CD4-positive, alpha-beta T cell (primary cell): Measurements from ENCODE around the gene XAGE2. TPM values are rescaled to one million over a fixed set of nuclear protein-coding genes. Genes with fewer than 3 reads are reported as not detected.

Source experiments
- ATAC-seq: fragments of 200-7000 bp; cut with Tn5 transposase; one replicate; pipeline ENCODE4 v1.10.0; 2022; ENCODE audit warnings: mild to moderate bottlenecking; ENCODE audit not compliant: poor library complexity
- CTCF ChIA-PET: fragments of 350-600 bp; sonication (Branson Sonifier 250); formaldehyde crosslinking; loops from one replicate; lab custom pipeline; 2021; ENCODE audit warnings: antibody characterized with exemption, inconsistent platforms; lab: Charles Lee
- POLR2A ChIA-PET: fragments of 350-600 bp; sonication (Branson Sonifier 250); formaldehyde crosslinking; loops from one replicate; lab custom pipeline; 2021; ENCODE audit warnings: antibody characterized with exemption, inconsistent platforms; lab: Charles Lee
- DNase-seq, 14 experiments: peaks; one replicate each; pipeline ENCODE4 v3.0.0-alpha.2; 2013 to 2020; ENCODE audit warnings: mixed read lengths in 2 of 14
- H3K27ac ChIP-seq, 2 donors: one replicate each; pipeline versions ENCODE4 v1.5.1 to v1.7.0; 2013; ENCODE audit warnings: low read length in 2 of 2, low read depth in 1 of 2, mild to moderate bottlenecking in 1 of 2
- H3K27me3 ChIP-seq, 2 experiments: 1 replicate in 1 of 2; 2 replicates in 1 of 2; pipeline versions ENCODE4 v1.6.1 to v1.7.0; 2013; ENCODE audit warnings: low read length in 2 of 2, control low read depth in 1 of 2, mild to moderate bottlenecking in 1 of 2, moderate library complexity in 1 of 2; ENCODE audit not compliant: insufficient read depth in 2 of 2, control insufficient read depth in 1 of 2
- H3K36me3 ChIP-seq: one replicate; pipeline ENCODE4 v1.6.1; 2013; ENCODE audit warnings: low read length, control low read depth; ENCODE audit not compliant: insufficient read depth
- H3K4me1 ChIP-seq: one replicate; pipeline ENCODE4 v1.6.1; 2013; ENCODE audit warnings: low read length, control low read depth; ENCODE audit not compliant: insufficient read depth
- H3K4me3 ChIP-seq: one replicate; pipeline ENCODE4 v1.5.1; 2013; ENCODE audit warnings: mild to moderate bottlenecking, low read length, moderate library complexity
- H3K9me3 ChIP-seq, 2 experiments: 1 replicate in 1 of 2; 2 replicates in 1 of 2; pipeline versions ENCODE4 v1.6.1 to v1.7.0; 2013; ENCODE audit warnings: low read length in 2 of 2, mild to moderate bottlenecking in 2 of 2, control low read depth in 1 of 2, moderate library complexity in 1 of 2; ENCODE audit not compliant: control insufficient read depth in 1 of 2, insufficient read depth in 1 of 2
- H3K27ac Mint-ChIP-seq: one replicate; pipeline ENCODE4 v1.8.0; 2020; ENCODE audit warnings: mixed read lengths
- H3K27me3 Mint-ChIP-seq: one replicate; pipeline ENCODE4 v1.8.0; 2021; ENCODE audit warnings: mixed read lengths
- H3K36me3 Mint-ChIP-seq: one replicate; pipeline ENCODE4 v1.8.0; 2021; ENCODE audit warnings: low read depth, mixed read lengths
- H3K4me1 Mint-ChIP-seq: one replicate; pipeline ENCODE4 v1.8.0; 2021; ENCODE audit warnings: low read depth, mixed read lengths
- H3K4me3 Mint-ChIP-seq: one replicate; pipeline ENCODE4 v1.8.0; 2020; ENCODE audit warnings: mild to moderate bottlenecking, mixed read lengths
- H3K9me3 Mint-ChIP-seq: one replicate; pipeline ENCODE4 v1.8.0; 2020; ENCODE audit warnings: mixed read lengths
- intact Hi-C, 2 experiments: fragments of 100-400 bp; cut with DNase I in 1 of 2; cut with micrococcal nuclease in 1 of 2; formaldehyde crosslinking; loops; one replicate each; pipeline versions ENCODE4 v1.15.1 to v1.9.0; 2023 to 2025; cut with DNase I, micrococcal nuclease
- total RNA-seq, 174 experiments: library from RNA in 2 of 174; stranded (reverse) in 2 of 174; gene quantifications; one replicate each; pipeline ENCODE4 v1.2.3 and lab custom pipeline; 2021 to 2026
- TF ChIP-seq, protein P1 (sequence below): fragments of 200-600 bp; IDR thresholded peaks from one replicate; pipeline ENCODE4 v1.8.0; 2022; ENCODE audit warnings: antibody characterized with exemption, mild to moderate bottlenecking

XAGE2 gene
- total RNA-seq, 2 experiments from 2014 or later = not detected

DNA sequence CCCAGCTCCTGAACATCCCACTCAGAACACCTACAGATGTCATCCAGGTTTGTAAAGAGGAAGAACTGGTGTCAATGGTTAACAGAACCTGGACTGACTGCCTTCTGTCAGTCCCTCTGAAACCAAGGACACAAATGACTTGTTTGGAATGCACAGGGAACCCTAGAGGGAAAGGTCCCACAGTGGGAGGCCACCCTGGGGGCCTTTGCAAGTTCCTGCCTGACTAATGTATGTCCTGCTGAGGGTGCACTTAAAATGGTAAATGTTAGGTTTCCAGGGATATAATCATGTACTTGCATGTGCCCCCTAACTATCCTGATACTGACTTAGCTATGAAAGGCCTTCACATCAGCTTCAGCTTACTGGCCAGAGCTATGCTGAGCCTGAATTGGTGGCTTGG lies 15.0 kb upstream of the XAGE2 start:
- Mint-ChIP-seq H3K36me3 (no peaks in the 10 kb centered on the region), H3K4me3 (no peak overlapping the region), H3K4me1 (no peaks in the 10 kb centered on the region), H3K27ac (no peak overlapping the region), H3K27me3 (no peaks in the 10 kb centered on the region), H3K9me3 (no peaks in the 10 kb centered on the region)
- DNase-seq (no peak), ATAC-seq (no peak)
- Histone ChIP-seq H3K27me3 (peaks cover 0 to 3% of the 10 kb centered on the region in 2 experiments), H3K4me3 (no peak overlapping the region), H3K36me3 (no peaks in the 10 kb centered on the region), H3K4me1 (no peaks in the 10 kb centered on the region), H3K27ac (no peak overlapping the region), H3K9me3 (no peaks in the 10 kb centered on the region)
- TF ChIP-seq, protein P1, sequence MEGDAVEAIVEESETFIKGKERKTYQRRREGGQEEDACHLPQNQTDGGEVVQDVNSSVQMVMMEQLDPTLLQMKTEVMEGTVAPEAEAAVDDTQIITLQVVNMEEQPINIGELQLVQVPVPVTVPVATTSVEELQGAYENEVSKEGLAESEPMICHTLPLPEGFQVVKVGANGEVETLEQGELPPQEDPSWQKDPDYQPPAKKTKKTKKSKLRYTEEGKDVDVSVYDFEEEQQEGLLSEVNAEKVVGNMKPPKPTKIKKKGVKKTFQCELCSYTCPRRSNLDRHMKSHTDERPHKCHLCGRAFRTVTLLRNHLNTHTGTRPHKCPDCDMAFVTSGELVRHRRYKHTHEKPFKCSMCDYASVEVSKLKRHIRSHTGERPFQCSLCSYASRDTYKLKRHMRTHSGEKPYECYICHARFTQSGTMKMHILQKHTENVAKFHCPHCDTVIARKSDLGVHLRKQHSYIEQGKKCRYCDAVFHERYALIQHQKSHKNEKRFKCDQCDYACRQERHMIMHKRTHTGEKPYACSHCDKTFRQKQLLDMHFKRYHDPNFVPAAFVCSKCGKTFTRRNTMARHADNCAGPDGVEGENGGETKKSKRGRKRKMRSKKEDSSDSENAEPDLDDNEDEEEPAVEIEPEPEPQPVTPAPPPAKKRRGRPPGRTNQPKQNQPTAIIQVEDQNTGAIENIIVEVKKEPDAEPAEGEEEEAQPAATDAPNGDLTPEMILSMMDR = no peak
- CTCF ChIA-PET = no interaction called here
- intact Hi-C loops = no loop called here
- POLR2A ChIA-PET = no interaction called here

DNA sequence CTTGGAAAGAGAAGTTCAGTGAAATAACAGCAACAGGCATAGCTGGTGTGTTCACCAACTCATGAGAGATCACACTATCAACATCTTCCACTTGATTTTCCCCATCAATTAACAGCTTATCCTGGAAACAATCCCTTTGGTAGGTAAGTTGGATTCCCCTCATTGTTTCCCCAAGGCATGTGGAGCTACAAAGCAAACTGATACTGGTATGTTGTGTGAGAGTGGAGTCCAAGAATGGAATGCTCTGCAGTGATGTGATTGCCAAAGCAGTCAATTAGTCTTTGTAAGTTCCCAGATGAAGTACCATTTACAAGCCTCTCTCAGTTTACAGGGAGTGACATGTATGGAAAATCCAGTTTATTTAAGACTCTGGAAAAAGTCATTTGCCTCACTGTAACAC lies 13.7 kb upstream of the XAGE2 start:
- DNase-seq (no peak), ATAC-seq (no peak)
- Mint-ChIP-seq H3K4me3 (no peak overlapping the region), H3K27ac (no peak overlapping the region), H3K36me3 (no peaks in the 10 kb centered on the region), H3K27me3 (peaks cover 4% of the 10 kb centered on the region), H3K9me3 (no peaks in the 10 kb centered on the region), H3K4me1 (no peaks in the 10 kb centered on the region)
- TF ChIP-seq, protein P1 = no peak
- ChIA-PET CTCF (no interaction called here), POLR2A (no interaction called here)
- H3K27me3 ChIP-seq = peaks cover 0 to 3% of the 10 kb centered on the region in 2 experiments
- H3K27ac ChIP-seq = no peak overlapping the region
- H3K4me3 ChIP-seq = no peak overlapping the region
- H3K9me3 ChIP-seq = no peaks in the 10 kb centered on the region
- no peaks in the 10 kb centered on the region for H3K4me1 ChIP-seq
- no peaks in the 10 kb centered on the region for H3K36me3 ChIP-seq
- intact Hi-C loops = no loop called here

DNA sequence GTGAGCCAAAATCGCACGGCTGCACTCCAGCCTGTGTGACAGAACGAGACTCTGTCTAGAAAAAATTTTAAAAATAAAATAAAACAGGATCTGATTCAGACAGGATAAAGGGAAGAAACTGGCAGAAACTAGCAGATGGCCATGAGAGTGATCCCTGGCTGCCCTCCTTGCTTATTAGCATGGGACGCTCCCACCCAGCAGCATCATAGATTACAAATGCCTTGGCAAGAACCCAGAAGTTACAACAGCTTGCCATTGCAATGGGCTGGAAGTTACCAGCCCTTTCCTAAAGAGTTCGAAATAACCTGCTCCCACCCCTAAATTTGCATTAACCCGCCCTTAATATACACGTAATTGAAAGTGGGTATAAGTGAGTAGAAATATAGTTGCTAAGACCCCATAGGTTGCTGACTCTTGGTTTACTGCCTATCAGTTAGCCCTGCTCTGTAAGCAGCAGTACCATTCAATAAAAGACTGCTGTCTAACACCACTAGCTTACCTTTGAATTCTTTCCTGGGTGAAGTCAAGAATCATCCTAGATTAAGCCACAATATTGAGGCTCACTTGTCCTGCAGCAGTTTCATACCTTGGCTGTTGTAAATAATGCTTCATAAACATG lies 9.1 kb upstream of the XAGE2 start:
- Mint-ChIP-seq H3K27ac (no peak overlapping the region), H3K4me3 (no peak overlapping the region), H3K9me3 (no peaks in the 10 kb centered on the region), H3K27me3 (peaks cover 22% of the 10 kb centered on the region), H3K36me3 (no peaks in the 10 kb centered on the region), H3K4me1 (no peaks in the 10 kb centered on the region)
- DNase-seq (no peak), ATAC-seq (no peak)
- H3K27me3 ChIP-seq = peaks cover 0 to 10% of the 10 kb centered on the region in 2 experiments
- no peak overlapping the region for H3K27ac ChIP-seq
- no peak overlapping the region for H3K4me3 ChIP-seq
- TF ChIP-seq, protein P1 = no peak
- H3K36me3 ChIP-seq = no peaks in the 10 kb centered on the region
- no peaks in the 10 kb centered on the region for H3K4me1 ChIP-seq
- ChIA-PET POLR2A (no interaction called here), CTCF (no interaction called here)
- intact Hi-C loops = no loop called here
- H3K9me3 ChIP-seq = no peaks in the 10 kb centered on the region
